Measurements from ENCODE around the gene IL5.

The IL5 gene

GRCh38 chr5:132498152-132498551, 45.2 kb downstream of the IL5 start:
- peak; percentile 87 for DNase-seq (ENCODE audit: low read depth)

DNA sequence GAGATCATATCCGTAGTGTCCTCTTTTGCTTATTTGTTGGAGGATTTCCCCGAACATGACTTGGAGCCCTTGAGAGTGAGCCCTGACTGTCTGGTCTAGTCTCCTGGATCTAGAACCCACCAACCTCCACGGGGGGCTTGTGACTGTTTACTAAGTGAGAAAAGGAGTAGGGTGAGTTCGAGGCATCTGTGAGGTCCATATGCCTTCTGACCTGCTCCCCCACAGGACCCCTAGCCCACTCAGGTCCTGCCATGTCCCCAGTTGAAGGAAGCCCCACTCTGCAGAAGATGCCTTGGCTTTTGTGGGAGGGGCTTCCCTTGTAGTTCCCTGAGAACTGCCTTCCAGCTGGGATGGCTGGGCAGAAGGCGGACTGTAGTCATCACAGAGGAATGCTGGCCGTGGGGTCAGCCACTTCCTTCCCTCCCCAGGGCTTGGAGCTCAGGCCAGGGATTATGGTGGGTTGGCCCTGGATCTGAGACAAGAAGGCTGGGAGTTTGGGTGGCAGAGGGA, 45.8 kb downstream of the IL5 start:
- DNase-seq (ENCODE audit: low read depth), result peak; percentile 89

DNA sequence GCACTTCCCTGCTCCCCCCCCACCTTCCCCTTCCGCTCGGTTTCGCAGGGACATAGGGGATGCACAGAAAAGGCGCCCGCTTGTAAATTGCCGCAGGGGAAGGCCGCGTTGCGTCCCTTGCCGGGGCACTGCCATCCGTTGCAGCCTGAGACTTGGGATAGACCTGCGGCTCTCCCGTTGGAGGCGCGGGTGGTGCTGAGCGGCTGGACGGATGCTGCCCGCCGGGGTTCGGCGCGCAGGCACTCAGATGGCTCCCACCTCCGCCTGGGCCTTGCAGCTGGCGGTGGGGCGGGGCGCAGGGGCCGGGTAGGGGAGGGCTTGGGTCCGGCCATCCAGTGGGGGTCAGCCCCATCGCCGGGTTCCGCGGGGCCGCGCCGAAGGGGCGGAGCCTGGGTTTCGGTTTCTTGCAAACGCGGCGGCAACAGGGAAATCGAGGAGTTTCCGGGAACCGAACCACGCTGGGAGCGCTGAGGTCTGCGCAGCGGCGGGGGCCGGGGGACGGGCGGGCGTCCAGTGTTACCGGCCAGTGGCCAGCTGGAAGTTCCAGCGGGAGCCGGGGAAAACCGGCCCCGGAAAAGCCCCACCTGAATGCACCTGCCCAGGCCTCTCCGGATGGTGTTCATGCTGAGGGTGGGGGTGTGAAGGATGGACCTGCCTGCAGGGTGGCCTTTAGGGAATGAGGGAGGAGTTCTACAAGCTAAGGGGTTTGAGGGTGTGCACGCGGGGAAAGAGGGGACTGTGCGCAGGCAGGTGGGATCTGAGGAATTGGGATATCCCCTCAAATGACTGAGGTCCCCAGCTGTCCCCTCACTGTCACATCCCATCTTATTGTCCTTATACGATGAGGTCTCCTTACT, 46.5 kb downstream of the IL5 start:
- peak; percentile 87 for DNase-seq (ENCODE audit: low read depth)

- DNase-seq (ENCODE audit: low read depth), result peak; percentile 85
Observed at GRCh38 chr5:132496191-132496630, 47.1 kb downstream of the IL5 start.

DNA sequence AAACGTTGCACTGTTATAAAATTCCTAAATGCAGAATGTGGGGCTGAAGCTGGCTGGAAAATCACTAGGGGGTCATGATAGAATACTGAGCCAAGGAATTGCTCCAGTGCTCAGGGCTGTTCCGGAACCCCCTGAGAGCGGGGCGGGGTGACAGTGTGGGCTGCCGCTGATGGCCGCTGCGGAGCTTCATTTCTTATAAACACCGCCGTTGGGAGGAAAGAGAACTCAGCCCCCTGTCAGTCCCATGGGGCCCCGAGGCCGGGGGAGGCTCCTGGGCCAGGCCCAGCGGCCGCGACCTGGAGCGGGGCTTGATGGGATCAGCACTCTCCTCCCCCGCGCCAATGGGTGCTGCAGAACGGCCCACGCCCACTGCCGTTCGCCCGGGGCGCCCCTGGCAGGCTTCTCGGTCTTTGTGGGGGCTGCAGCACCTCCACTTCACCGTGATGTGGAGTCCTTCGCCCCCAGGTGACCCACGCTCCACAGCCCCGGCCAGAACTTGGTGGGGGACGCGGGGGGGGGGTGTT, 47.6 kb downstream of the IL5 start:
- DNase-seq (ENCODE audit: low read depth), result peak; percentile 96

DNA sequence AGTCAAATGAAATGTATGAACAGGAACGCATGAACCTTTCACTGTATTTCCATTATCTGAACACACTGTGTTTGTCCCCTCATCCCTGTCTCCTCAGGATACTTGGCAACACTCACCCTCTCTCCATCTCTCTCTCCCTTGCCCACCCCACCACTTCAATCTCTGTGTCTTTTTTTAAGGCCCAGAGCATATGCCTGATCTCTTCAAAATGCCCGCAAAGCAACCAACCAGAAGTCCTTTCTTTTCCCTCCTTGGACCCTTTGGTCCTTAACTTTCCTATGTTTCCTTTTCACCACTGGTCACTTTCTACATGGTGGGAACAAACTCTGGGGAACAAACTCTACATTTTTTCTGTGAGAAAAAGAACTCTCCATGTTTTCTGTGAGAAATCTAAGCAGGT, 49.5 kb downstream of the IL5 start:
- DNase-seq (ENCODE audit: low read depth), result no peak

DNA sequence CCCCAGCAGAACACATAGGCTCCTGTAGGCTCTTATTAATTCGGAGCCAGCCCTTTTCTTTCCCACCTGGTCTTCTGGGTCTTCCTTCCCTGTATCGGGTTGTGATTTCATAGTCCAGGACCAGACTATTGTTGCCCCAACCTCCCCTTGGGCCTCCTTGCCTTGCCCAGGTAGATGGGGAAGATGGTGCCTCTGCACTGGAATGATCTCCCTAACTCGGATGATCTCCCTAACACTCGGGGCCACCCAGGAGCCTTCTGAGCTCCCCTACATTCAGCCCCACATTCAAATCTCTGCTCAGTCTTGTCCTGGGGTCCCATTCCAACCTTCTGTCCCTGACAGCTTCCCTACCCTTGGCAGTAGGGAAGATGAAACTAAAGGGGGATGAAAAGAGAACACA, 50.1 kb downstream of the IL5 start:
- DNase-seq (ENCODE audit: low read depth), result no peak

GRCh38 chr5:132492386-132493125, 50.8 kb downstream of the IL5 start:
- no peak for DNase-seq (ENCODE audit: low read depth)
